Aorta (tissue), 5 donors: ENCODE results near the gene GAGE12J. TPM values are rescaled to one million over a fixed set of nuclear protein-coding genes. Genes with fewer than 3 reads are reported as not detected.
"Not testable (repeated sequence)": the region's sequence is repeated elsewhere in the genome, so short reads cannot be mapped to it uniquely, and the experiment has no call there.

Experiments used
- ATAC-seq: fragments of 200-7000 bp; cut with Tn5 transposase; one replicate; pipeline ENCODE4 v1.9.1; 2022; ENCODE audit warnings: moderate library complexity; ENCODE audit not compliant: low FRiP score
- DNase-seq, 2 donors: peaks; one replicate each; pipeline ENCODE4 v3.0.0-alpha.2; 2020
- H3K27ac ChIP-seq, 2 donors: one replicate each; pipeline ENCODE4 v1.5.1; 2013; ENCODE audit warnings: low read length in 2 of 2, mild to moderate bottlenecking in 2 of 2, moderate library complexity in 2 of 2, control low read depth in 1 of 2, inconsistent platforms in 1 of 2, low read depth in 1 of 2
- H3K27me3 ChIP-seq, 2 donors: one replicate each; pipeline ENCODE4 v1.6.1; 2013; ENCODE audit warnings: control low read depth in 1 of 2, low read length in 1 of 2, mild to moderate bottlenecking in 1 of 2, moderate library complexity in 1 of 2; ENCODE audit not compliant: insufficient read depth in 2 of 2, control insufficient read depth in 1 of 2
- H3K36me3 ChIP-seq, 2 donors: one replicate each; pipeline ENCODE4 v1.6.1; 2013; ENCODE audit warnings: control low read depth in 1 of 2, low read length in 1 of 2, mild to moderate bottlenecking in 1 of 2; ENCODE audit not compliant: insufficient read depth in 2 of 2, control insufficient read depth in 1 of 2
- H3K4me1 ChIP-seq, 2 donors: one replicate each; pipeline ENCODE4 v1.6.1; 2013; ENCODE audit warnings: low read length in 2 of 2, control low read depth in 1 of 2, mild to moderate bottlenecking in 1 of 2, moderate library complexity in 1 of 2; ENCODE audit not compliant: insufficient read depth in 2 of 2, control insufficient read depth in 1 of 2
- H3K4me3 ChIP-seq, 2 donors: one replicate each; pipeline ENCODE4 v1.5.1; 2013; ENCODE audit warnings: low read length in 2 of 2, control low read depth in 1 of 2, mild to moderate bottlenecking in 1 of 2
- H3K9me3 ChIP-seq: one replicate; pipeline ENCODE4 v1.6.1; 2013; ENCODE audit warnings: mild to moderate bottlenecking, low read length; ENCODE audit not compliant: control insufficient read depth
- WGBS, 2 donors: extraction: QIAGEN DNeasy Blood & Tissue Kit; methylation state at CpG; one replicate each; pipeline ENCODE4 v1.1.7; 2013; 5-methylcytosine and 5-hydroxymethylcytosine counted together
- intact Hi-C, 2 donors: fragments of 100-400 bp; cut with DNase I; formaldehyde crosslinking; loops; one replicate each; pipeline versions ENCODE4 v1.14.2 to v1.15.0; 2022
- polyA plus RNA-seq, 2 donors: library from polyadenylated mRNA; stranded (reverse); fragments of 200-250 nt; gene quantifications; one replicate each; pipeline ENCODE4 v1.2.3, GENCODE V29; 2013
- total RNA-seq, 2 donors: library from RNA; stranded (reverse); fragmentation: NEBNext Ultra II Directional; extraction: Animal tissue kit (Norgen Biotek cat#: 25700); gene quantifications; one replicate each; pipeline ENCODE4 v1.2.1, GENCODE V29; 2021
- donor health status: healthy with polysubstance abuse.
- donor health status: Bipolar disorder and iron deficiency.
- donor health status: DM: no; HTN: no; CAD: no.
- donor health status: DM: no; HTN: no; CAD: no.
- donor health status: DM: yes; HTN: yes; CAD: no.

GAGE12J gene
- total and polyA plus RNA-seq, 4 donors, result not detected

DNA sequence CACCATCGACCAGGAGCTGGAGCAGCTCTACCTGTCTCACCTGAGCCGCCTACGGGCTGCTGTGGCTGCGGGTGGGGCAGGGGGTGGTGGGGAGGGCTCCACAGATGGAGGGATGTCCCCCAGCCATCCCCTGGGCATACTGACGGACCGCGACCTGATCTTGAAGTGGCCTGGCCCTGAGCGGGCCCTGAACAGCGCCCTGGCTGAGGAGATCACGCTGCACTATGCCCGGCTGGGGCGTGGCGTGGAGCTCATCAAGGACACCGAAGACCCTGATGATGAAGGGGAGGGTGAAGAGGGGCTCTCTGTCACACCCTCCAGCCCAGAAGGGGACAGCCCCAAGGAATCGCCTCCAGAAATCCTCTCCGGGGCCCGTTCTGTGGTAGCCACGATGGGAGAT, 35.7 kb upstream of the GAGE12J start:
- DNase-seq (no peak), ATAC-seq (peak; percentile 51)
- H3K36me3 ChIP-seq, result no peaks in the 10 kb centered on the region
- H3K9me3 ChIP-seq, result no peaks in the 10 kb centered on the region
- 90 to 95% methylated on average over 18 of the region's 18 CpGs for WGBS, 2 donors
- H3K27me3 ChIP-seq, result no peaks in the 10 kb centered on the region
- H3K4me1 ChIP-seq, result no peaks in the 10 kb centered on the region
- no peak overlapping the region for H3K4me3 ChIP-seq
- intact Hi-C loops, result no loop called here
- H3K27ac ChIP-seq, result no peak overlapping the region

GRCh38 chrX:49286581-49286980, 35.3 kb upstream of the GAGE12J start:
- Histone ChIP-seq H3K36me3 (no peaks in the 10 kb centered on the region), H3K4me3 (no peak overlapping the region), H3K4me1 (no peaks in the 10 kb centered on the region), H3K9me3 (no peaks in the 10 kb centered on the region), H3K27me3 (no peaks in the 10 kb centered on the region), H3K27ac (no peak overlapping the region)
- DNase-seq, result no peak
- no peak for ATAC-seq
- WGBS, 2 donors, result 63 to 75% methylated on average over 4 of the region's 4 CpGs
- intact Hi-C loops, result no loop called here

DNA sequence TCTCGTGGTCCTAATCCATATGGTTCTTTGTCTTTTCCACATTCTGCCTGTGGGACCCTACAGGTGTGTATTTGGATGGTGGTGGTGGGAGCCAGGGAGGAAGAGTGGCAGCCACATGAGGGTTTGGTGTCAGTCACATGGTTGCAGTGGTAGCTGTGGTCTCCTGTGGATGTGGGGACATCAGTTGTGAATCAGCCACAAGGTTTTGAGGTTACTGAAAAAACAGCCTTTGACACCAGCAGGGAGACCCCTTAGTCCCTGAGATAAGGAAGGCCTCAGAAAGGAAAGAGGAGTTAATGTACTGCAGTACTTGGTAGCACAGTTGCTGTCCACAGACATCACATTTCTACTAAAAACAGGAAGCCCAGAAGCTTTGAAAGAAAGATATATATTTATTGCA, 34.2 kb upstream of the GAGE12J start:
- intact Hi-C loops, result no loop called here
- no peak overlapping the region for H3K4me3 ChIP-seq
- DNase-seq (no peak), ATAC-seq (no peak)
- no peaks in the 10 kb centered on the region for H3K27me3 ChIP-seq
- WGBS, 2 donors, result 95 to 96% methylated on average over 1 of the region's 1 CpG
- no peak overlapping the region for H3K27ac ChIP-seq
- no peaks in the 10 kb centered on the region for H3K4me1 ChIP-seq
- no peaks in the 10 kb centered on the region for H3K36me3 ChIP-seq
- no peaks in the 10 kb centered on the region for H3K9me3 ChIP-seq

DNA sequence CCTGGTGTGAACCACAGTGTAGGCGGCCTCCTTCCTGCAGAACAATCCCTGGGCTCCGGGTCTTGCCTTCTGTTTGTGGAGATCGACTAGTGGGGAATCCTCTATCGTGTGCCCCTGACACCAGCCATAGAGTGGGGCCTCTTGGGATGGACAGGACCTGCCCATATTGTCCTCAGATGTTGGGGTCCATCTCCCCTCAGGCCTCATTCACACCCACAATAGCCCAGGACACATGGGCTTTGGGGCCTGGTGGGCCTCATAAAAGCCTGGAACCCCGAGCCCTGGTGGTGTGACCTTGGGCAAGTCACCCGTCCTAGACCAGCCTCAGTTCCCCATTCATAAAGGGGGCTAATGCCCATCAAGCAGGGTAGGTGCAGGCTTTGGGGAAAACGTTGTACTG, 31.6 kb upstream of the GAGE12J start:
- Histone ChIP-seq H3K4me3 (no peak overlapping the region), H3K36me3 (no peaks in the 10 kb centered on the region), H3K9me3 (no peaks in the 10 kb centered on the region), H3K27me3 (no peaks in the 10 kb centered on the region), H3K4me1 (no peaks in the 10 kb centered on the region), H3K27ac (no peak overlapping the region)
- ATAC-seq (no peak), DNase-seq (no peak)
- intact Hi-C loops, result loop anchor here in 1 of 2 donors (5.0 kb wide), 1 partner anchor 587 kb away; the partner anchor contains the start of gene USP27X
- 61 to 71% methylated on average over 7 of the region's 7 CpGs for WGBS, 2 donors

GRCh38 chrX:49291615-49292337, 30.1 kb upstream of the GAGE12J start:
- DNase-seq, result peak in 1 of 2 donors; percentile 67
- 16 to 33% methylated on average over 11 of the region's 11 CpGs for WGBS, 2 donors

GRCh38 chrX:49292400-49293362, 29.2 kb upstream of the GAGE12J start:
- H3K4me3 ChIP-seq, result no peak overlapping the region
- no peaks in the 10 kb centered on the region for H3K9me3 ChIP-seq
- intact Hi-C loops, result loop anchor here in 1 of 2 donors (5.0 kb wide), 1 partner anchor 585 kb away; the partner anchor contains the start of gene USP27X
- H3K27me3 ChIP-seq, result no peaks in the 10 kb centered on the region
- H3K27ac ChIP-seq, result no peak overlapping the region
- no peaks in the 10 kb centered on the region for H3K36me3 ChIP-seq
- no peaks in the 10 kb centered on the region for H3K4me1 ChIP-seq
- ATAC-seq, result no peak
- WGBS, 2 donors, result 77 to 78% methylated on average over 17 of the region's 17 CpGs
- DNase-seq, result no peak

More at GRCh38 chrX:49291615-49292337, 30.1 kb upstream of the GAGE12J start:
- H3K27me3 ChIP-seq, result no peaks in the 10 kb centered on the region
- no peaks in the 10 kb centered on the region for H3K36me3 ChIP-seq
- intact Hi-C loops, result loop anchor here in 1 of 2 donors (5.0 kb wide), 1 partner anchor 586 kb away; the partner anchor contains the start of gene USP27X
- no peaks in the 10 kb centered on the region for H3K4me1 ChIP-seq
- peak; percentile 73 for ATAC-seq
- no peaks in the 10 kb centered on the region for H3K9me3 ChIP-seq
- H3K27ac ChIP-seq, result no peak overlapping the region
- H3K4me3 ChIP-seq, result no peak overlapping the region

- ATAC-seq, H3K9me3 ChIP-seq, H3K27me3 ChIP-seq, DNase-seq, intact Hi-C loops, H3K4me1 ChIP-seq, H3K27ac ChIP-seq, H3K4me3 ChIP-seq, H3K36me3 ChIP-seq: not testable (repeated sequence)
- 81 to 97% methylated on average over 5 of the region's 5 CpGs for WGBS, 2 donors
Observed at GRCh38 chrX:49299293-49299692, 22.5 kb upstream of the GAGE12J start.

- 68 to 75% methylated on average over 1 of the region's 1 CpG for WGBS, 2 donors
- H3K4me1 ChIP-seq, result no peaks in the 10 kb centered on the region
- ATAC-seq (no peak), DNase-seq (no peak)
- H3K36me3 ChIP-seq, result no peaks in the 10 kb centered on the region
- H3K27me3 ChIP-seq, result no peaks in the 10 kb centered on the region
- H3K27ac ChIP-seq, result no peak overlapping the region
- no peak overlapping the region for H3K4me3 ChIP-seq
- intact Hi-C loops, result no loop called here
- no peaks in the 10 kb centered on the region for H3K9me3 ChIP-seq
Observed at GRCh38 chrX:49300703-49301102, 21.1 kb upstream of the GAGE12J start.
